HUES48 (cell line): ENCODE data around the gene DLG1.

Experiments
- H3K27ac ChIP-seq: one replicate; pipeline ENCODE4 v1.7.0; 2013; ENCODE audit warnings: low read depth, low read length, inconsistent platforms
- H3K27me3 ChIP-seq: 2 replicates; pipeline ENCODE4 v1.6.1; 2013; ENCODE audit warnings: mild to moderate bottlenecking, low read length; ENCODE audit not compliant: control insufficient read depth, insufficient read depth
- H3K36me3 ChIP-seq: 2 replicates; pipeline ENCODE4 v1.6.1; 2013; ENCODE audit warnings: low read length; ENCODE audit not compliant: control insufficient read depth, insufficient read depth
- H3K4me1 ChIP-seq: 2 replicates; pipeline ENCODE4 v1.6.1; 2013; ENCODE audit warnings: mild to moderate bottlenecking, low read length; ENCODE audit not compliant: control insufficient read depth, insufficient read depth
- H3K4me3 ChIP-seq: 2 replicates; pipeline ENCODE4 v1.5.1; 2013; ENCODE audit warnings: mild to moderate bottlenecking, low read depth, low read length
- H3K9ac ChIP-seq: 2 replicates; pipeline ENCODE4 v1.6.1; 2013; ENCODE audit warnings: mild to moderate bottlenecking, low read depth, low read length, moderate library complexity
- H3K9me3 ChIP-seq: 2 replicates; pipeline ENCODE4 v1.6.1; 2013; ENCODE audit warnings: low read length; ENCODE audit not compliant: control insufficient read depth, insufficient read depth

Gene DLG1

GRCh38 chr3:197137751-197138150 is 160.7 kb downstream of the DLG1 start:
- H3K27me3 ChIP-seq = no peaks in the 10 kb centered on the region
- no peak overlapping the region for H3K4me3 ChIP-seq
- no peaks in the 10 kb centered on the region for H3K9me3 ChIP-seq
- H3K9ac ChIP-seq = no peak overlapping the region
- no peak overlapping the region for H3K27ac ChIP-seq
- peaks cover 70% of the 10 kb centered on the region for H3K36me3 ChIP-seq
- no peaks in the 10 kb centered on the region for H3K4me1 ChIP-seq

- H3K27ac ChIP-seq = no peak overlapping the region
- peaks cover 70% of the 10 kb centered on the region for H3K36me3 ChIP-seq
- H3K27me3 ChIP-seq = no peaks in the 10 kb centered on the region
- H3K9ac ChIP-seq = no peak overlapping the region
- H3K9me3 ChIP-seq = no peaks in the 10 kb centered on the region
- H3K4me3 ChIP-seq = no peak overlapping the region
- H3K4me1 ChIP-seq = no peaks in the 10 kb centered on the region
These were observed 161.7 kb downstream of the DLG1 start for GRCh38 chr3:197136744-197137143.

- no peak overlapping the region for H3K9ac ChIP-seq
- H3K27me3 ChIP-seq = no peaks in the 10 kb centered on the region
- H3K36me3 ChIP-seq = peaks cover 78% of the 10 kb centered on the region
- no peak overlapping the region for H3K27ac ChIP-seq
- no peak overlapping the region for H3K4me3 ChIP-seq
- no peaks in the 10 kb centered on the region for H3K4me1 ChIP-seq
- H3K9me3 ChIP-seq = no peaks in the 10 kb centered on the region
These were observed 163.2 kb downstream of the DLG1 start for GRCh38 chr3:197135212-197135611.

GRCh38 chr3:197132916-197133530 is 165.4 kb downstream of the DLG1 start:
- Histone ChIP-seq H3K36me3 (peaks cover 70% of the 10 kb centered on the region), H3K4me3 (no peak overlapping the region), H3K4me1 (no peaks in the 10 kb centered on the region), H3K9me3 (no peaks in the 10 kb centered on the region), H3K27me3 (no peaks in the 10 kb centered on the region), H3K9ac (no peak overlapping the region), H3K27ac (no peak overlapping the region)

- Histone ChIP-seq H3K9ac (no peak overlapping the region), H3K9me3 (no peaks in the 10 kb centered on the region), H3K4me3 (no peak overlapping the region), H3K27me3 (no peaks in the 10 kb centered on the region), H3K4me1 (no peaks in the 10 kb centered on the region), H3K36me3 (peaks cover 28% of the 10 kb centered on the region), H3K27ac (no peak overlapping the region)
These were observed 172.8 kb downstream of the DLG1 start for GRCh38 chr3:197125636-197126035.

GRCh38 chr3:197124713-197125112 is 173.7 kb downstream of the DLG1 start:
- no peaks in the 10 kb centered on the region for H3K9me3 ChIP-seq
- no peak overlapping the region for H3K9ac ChIP-seq
- no peaks in the 10 kb centered on the region for H3K4me1 ChIP-seq
- H3K27me3 ChIP-seq = no peaks in the 10 kb centered on the region
- no peak overlapping the region for H3K4me3 ChIP-seq
- H3K36me3 ChIP-seq = peaks cover 20% of the 10 kb centered on the region
- no peak overlapping the region for H3K27ac ChIP-seq

GRCh38 chr3:197122394-197122793 is 176.0 kb downstream of the DLG1 start:
- H3K27me3 ChIP-seq = no peaks in the 10 kb centered on the region
- peaks cover 16% of the 10 kb centered on the region for H3K36me3 ChIP-seq
- no peak overlapping the region for H3K4me3 ChIP-seq
- H3K4me1 ChIP-seq = 0 out of 2 replicates have a peak, but pooled peaks cover under 1% of the 10 kb centered on the region
- H3K9me3 ChIP-seq = no peaks in the 10 kb centered on the region
- no peak overlapping the region for H3K9ac ChIP-seq
- no peak overlapping the region for H3K27ac ChIP-seq

- H3K36me3 ChIP-seq = peaks cover 23% of the 10 kb centered on the region
- H3K27ac ChIP-seq = no peak overlapping the region
- no peaks in the 10 kb centered on the region for H3K9me3 ChIP-seq
- H3K9ac ChIP-seq = no peak overlapping the region
- H3K4me1 ChIP-seq = 0 out of 2 replicates have a peak, but pooled peaks cover 3% of the 10 kb centered on the region
- H3K4me3 ChIP-seq = no peak overlapping the region
- no peaks in the 10 kb centered on the region for H3K27me3 ChIP-seq
These were observed 181.3 kb downstream of the DLG1 start for GRCh38 chr3:197117114-197117513.

GRCh38 chr3:197114007-197114406 is 184.4 kb downstream of the DLG1 start:
- no peak overlapping the region for H3K4me3 ChIP-seq
- 0 out of 2 replicates have a peak, but pooled peaks cover 3% of the 10 kb centered on the region for H3K4me1 ChIP-seq
- no peak overlapping the region for H3K9ac ChIP-seq
- H3K36me3 ChIP-seq = peaks cover 41% of the 10 kb centered on the region
- H3K9me3 ChIP-seq = no peaks in the 10 kb centered on the region
- H3K27ac ChIP-seq = no peak overlapping the region
- H3K27me3 ChIP-seq = no peaks in the 10 kb centered on the region

- H3K9ac ChIP-seq = no peak overlapping the region
- H3K9me3 ChIP-seq = no peaks in the 10 kb centered on the region
- H3K4me3 ChIP-seq = no peak overlapping the region
- no peaks in the 10 kb centered on the region for H3K27me3 ChIP-seq
- H3K27ac ChIP-seq = no peak overlapping the region
- H3K36me3 ChIP-seq = peaks cover 45% of the 10 kb centered on the region
- H3K4me1 ChIP-seq = no peaks in the 10 kb centered on the region
These were observed 186.7 kb downstream of the DLG1 start for GRCh38 chr3:197111685-197112084.

GRCh38 chr3:197105786-197106185 is 192.6 kb downstream of the DLG1 start:
- Histone ChIP-seq H3K4me3 (no peak overlapping the region), H3K27me3 (no peaks in the 10 kb centered on the region), H3K9me3 (no peaks in the 10 kb centered on the region), H3K4me1 (no peaks in the 10 kb centered on the region), H3K36me3 (peaks cover 36% of the 10 kb centered on the region), H3K9ac (no peak overlapping the region), H3K27ac (no peak overlapping the region)
